ENCODE measurements around the gene RGS6.

RGS6 gene

GRCh38 chr14:72517736-72518135 is 585.5 kb downstream of the RGS6 start:
- no peak for DNase-seq (ENCODE audit: extremely low read depth in 1 of 2, low read depth in 1 of 2)

GRCh38 chr14:72518809-72519377 is 586.7 kb downstream of the RGS6 start:
- DNase-seq (ENCODE audit: extremely low read depth in 1 of 2, low read depth in 1 of 2) = no peak

- no peak for DNase-seq (ENCODE audit: extremely low read depth in 1 of 2, low read depth in 1 of 2)
Observed at GRCh38 chr14:72519543-72519942, 587.3 kb downstream of the RGS6 start.

- DNase-seq (ENCODE audit: extremely low read depth in 1 of 2, low read depth in 1 of 2) = no peak
Observed at GRCh38 chr14:72521045-72521444, 588.8 kb downstream of the RGS6 start.

GRCh38 chr14:72521968-72522741 is 589.9 kb downstream of the RGS6 start:
- DNase-seq (ENCODE audit: extremely low read depth in 1 of 2, low read depth in 1 of 2) = no peak

GRCh38 chr14:72522847-72523246 is 590.6 kb downstream of the RGS6 start:
- no peak for DNase-seq (ENCODE audit: extremely low read depth in 1 of 2, low read depth in 1 of 2)

GRCh38 chr14:72523424-72524294 is 591.4 kb downstream of the RGS6 start:
- no peak for DNase-seq (ENCODE audit: extremely low read depth in 1 of 2, low read depth in 1 of 2)

- no peak for DNase-seq (ENCODE audit: extremely low read depth in 1 of 2, low read depth in 1 of 2)
Observed at GRCh38 chr14:72524295-72524629, 592.0 kb downstream of the RGS6 start.

- DNase-seq (ENCODE audit: extremely low read depth in 1 of 2, low read depth in 1 of 2) = no peak
Observed at GRCh38 chr14:72525087-72525915, 593.1 kb downstream of the RGS6 start.

- no peak for DNase-seq (ENCODE audit: extremely low read depth in 1 of 2, low read depth in 1 of 2)
Observed at GRCh38 chr14:72527591-72527990, 595.4 kb downstream of the RGS6 start.

GRCh38 chr14:72528059-72528862 is 596.0 kb downstream of the RGS6 start:
- no peak for DNase-seq (ENCODE audit: extremely low read depth in 1 of 2, low read depth in 1 of 2)

- no peak for DNase-seq (ENCODE audit: extremely low read depth in 1 of 2, low read depth in 1 of 2)
Observed at GRCh38 chr14:72528863-72529175, 596.6 kb downstream of the RGS6 start.

GRCh38 chr14:72532686-72533454 is 600.6 kb downstream of the RGS6 start:
- no peak for DNase-seq (ENCODE audit: extremely low read depth in 1 of 2, low read depth in 1 of 2)

GRCh38 chr14:72535485-72535884 is 603.3 kb downstream of the RGS6 start:
- no peak for DNase-seq (ENCODE audit: extremely low read depth in 1 of 2, low read depth in 1 of 2)

- no peak for DNase-seq (ENCODE audit: extremely low read depth in 1 of 2, low read depth in 1 of 2)
Observed at GRCh38 chr14:72538387-72538786, 606.2 kb downstream of the RGS6 start.

- no peak for DNase-seq (ENCODE audit: extremely low read depth in 1 of 2, low read depth in 1 of 2)
Observed at GRCh38 chr14:72539661-72540315, 607.6 kb downstream of the RGS6 start.

GRCh38 chr14:72540836-72541235 is 608.6 kb downstream of the RGS6 start:
- DNase-seq (ENCODE audit: extremely low read depth in 1 of 2, low read depth in 1 of 2) = no peak

- DNase-seq (ENCODE audit: extremely low read depth in 1 of 2, low read depth in 1 of 2) = no peak
Observed at GRCh38 chr14:72541546-72541945, 609.3 kb downstream of the RGS6 start.

GRCh38 chr14:72543341-72543740 is 611.1 kb downstream of the RGS6 start:
- no peak for DNase-seq (ENCODE audit: extremely low read depth in 1 of 2, low read depth in 1 of 2)

Data from activated CD8-positive, alpha-beta memory T cell treated with anti-CD3 and anti-CD28 coated beads for 1 hour (primary cell).